ENCODE measurements around the gene AADACL4. TPM values are rescaled to one million over a fixed set of nuclear protein-coding genes. Genes with fewer than 3 reads are reported as not detected.

AADACL4 gene
- total RNA-seq, 1 donor from 2014 or later, result not detected

DNA sequence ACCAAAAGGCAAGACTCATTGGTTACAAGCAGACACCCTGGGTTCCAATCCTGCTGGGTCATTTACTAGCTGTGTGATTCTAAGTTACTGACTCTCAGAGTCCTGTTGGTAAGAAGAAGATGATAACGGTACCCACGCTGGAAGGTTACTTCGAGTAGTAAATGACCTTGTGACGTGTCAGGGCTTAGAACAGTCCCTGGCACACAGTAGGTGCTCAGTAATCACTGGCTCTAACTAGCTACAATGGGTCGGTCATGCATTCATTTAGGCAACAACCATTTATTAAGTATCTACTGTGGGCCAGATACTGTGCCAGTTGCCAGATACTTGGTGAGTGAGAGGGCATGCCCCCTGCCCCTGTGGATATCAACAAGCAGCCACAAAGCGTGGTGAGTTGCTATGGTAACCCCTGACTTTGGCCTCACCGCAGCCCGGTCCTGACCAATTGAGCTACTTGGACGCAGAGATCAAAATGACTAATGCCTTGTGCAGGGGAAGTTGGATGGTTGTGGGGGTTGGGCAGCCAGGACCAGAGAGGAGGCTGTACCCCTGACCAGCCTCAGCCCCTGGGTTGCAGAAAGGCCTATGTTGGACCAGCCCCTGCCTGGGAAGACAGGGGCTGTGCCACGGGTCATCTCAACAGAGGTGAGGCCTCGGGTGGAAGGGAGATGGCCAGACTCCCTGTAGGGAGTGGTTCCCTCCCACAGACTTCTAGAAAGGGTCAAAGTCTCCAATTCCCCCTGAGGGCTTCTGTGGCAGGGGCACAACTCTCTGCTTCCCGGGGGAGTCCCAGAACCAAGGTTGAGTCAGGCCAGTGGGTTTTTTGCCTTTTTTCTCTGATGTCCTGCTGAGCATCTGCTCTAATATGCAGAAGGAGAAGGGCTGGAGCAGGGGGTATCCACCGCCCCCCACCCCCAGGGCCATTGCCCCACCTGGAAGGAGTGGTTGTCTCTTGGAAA lies 41.9 kb upstream of the AADACL4 start:
- no peak for DNase-seq (ENCODE audit: low spot score)
- no peak overlapping the region for H3K27ac Mint-ChIP-seq (ENCODE audit: unreplicated experiment)
- no peaks in the 10 kb centered on the region for H3K9me3 Mint-ChIP-seq (ENCODE audit: low read depth)
- H3K4me3 Mint-ChIP-seq (ENCODE audit: unreplicated experiment), result no peak overlapping the region
- H3K4me1 Mint-ChIP-seq (ENCODE audit: low read depth), result peaks cover 26% of the 10 kb centered on the region
- H3K27me3 Mint-ChIP-seq (ENCODE audit: low read depth), result no peaks in the 10 kb centered on the region
- H3K36me3 Mint-ChIP-seq (ENCODE audit: low read depth), result peaks cover 2% of the 10 kb centered on the region
- TF ChIP-seq, protein P1, sequence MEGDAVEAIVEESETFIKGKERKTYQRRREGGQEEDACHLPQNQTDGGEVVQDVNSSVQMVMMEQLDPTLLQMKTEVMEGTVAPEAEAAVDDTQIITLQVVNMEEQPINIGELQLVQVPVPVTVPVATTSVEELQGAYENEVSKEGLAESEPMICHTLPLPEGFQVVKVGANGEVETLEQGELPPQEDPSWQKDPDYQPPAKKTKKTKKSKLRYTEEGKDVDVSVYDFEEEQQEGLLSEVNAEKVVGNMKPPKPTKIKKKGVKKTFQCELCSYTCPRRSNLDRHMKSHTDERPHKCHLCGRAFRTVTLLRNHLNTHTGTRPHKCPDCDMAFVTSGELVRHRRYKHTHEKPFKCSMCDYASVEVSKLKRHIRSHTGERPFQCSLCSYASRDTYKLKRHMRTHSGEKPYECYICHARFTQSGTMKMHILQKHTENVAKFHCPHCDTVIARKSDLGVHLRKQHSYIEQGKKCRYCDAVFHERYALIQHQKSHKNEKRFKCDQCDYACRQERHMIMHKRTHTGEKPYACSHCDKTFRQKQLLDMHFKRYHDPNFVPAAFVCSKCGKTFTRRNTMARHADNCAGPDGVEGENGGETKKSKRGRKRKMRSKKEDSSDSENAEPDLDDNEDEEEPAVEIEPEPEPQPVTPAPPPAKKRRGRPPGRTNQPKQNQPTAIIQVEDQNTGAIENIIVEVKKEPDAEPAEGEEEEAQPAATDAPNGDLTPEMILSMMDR (IDR thresholded peaks at IDR 0.05), result no peak

DNA sequence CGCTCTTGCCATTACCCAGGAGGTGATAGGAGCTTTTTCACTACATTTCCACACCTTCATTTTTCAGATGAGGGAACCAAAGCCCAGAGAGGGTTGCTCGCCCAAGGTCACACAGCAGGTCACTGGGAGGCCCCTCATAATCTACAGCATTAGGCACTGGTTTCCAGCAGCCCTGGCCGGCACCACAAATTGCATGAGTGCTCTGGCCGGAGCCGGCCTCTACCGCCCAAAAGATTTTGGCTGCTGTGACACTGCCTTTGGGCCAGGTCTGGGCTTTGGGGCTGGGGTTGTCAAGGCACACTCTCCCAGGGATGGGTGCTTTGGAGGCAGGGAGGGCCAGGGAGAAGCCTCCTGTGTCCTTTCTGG lies 41.2 kb upstream of the AADACL4 start:
- Mint-ChIP-seq H3K4me1 (ENCODE audit: low read depth) (peaks cover 20% of the 10 kb centered on the region), H3K9me3 (ENCODE audit: low read depth) (no peaks in the 10 kb centered on the region), H3K36me3 (ENCODE audit: low read depth) (peaks cover 2% of the 10 kb centered on the region), H3K27ac (ENCODE audit: unreplicated experiment) (no peak overlapping the region), H3K4me3 (ENCODE audit: unreplicated experiment) (no peak overlapping the region), H3K27me3 (ENCODE audit: low read depth) (no peaks in the 10 kb centered on the region)
- no peak for DNase-seq (ENCODE audit: low spot score)
- TF ChIP-seq, protein P1 (IDR thresholded peaks at IDR 0.05), result no peak

GRCh38 chr1:12603224-12603623 lies 40.7 kb upstream of the AADACL4 start:
- TF ChIP-seq, protein P1 (IDR thresholded peaks at IDR 0.05), result no peak
- no peaks in the 10 kb centered on the region for H3K9me3 Mint-ChIP-seq (ENCODE audit: low read depth)
- no peak overlapping the region for H3K27ac Mint-ChIP-seq (ENCODE audit: unreplicated experiment)
- H3K4me3 Mint-ChIP-seq (ENCODE audit: unreplicated experiment), result no peak overlapping the region
- H3K36me3 Mint-ChIP-seq (ENCODE audit: low read depth), result peaks cover 2% of the 10 kb centered on the region
- no peaks in the 10 kb centered on the region for H3K27me3 Mint-ChIP-seq (ENCODE audit: low read depth)
- no peak for DNase-seq (ENCODE audit: low spot score)
- peaks cover 15% of the 10 kb centered on the region for H3K4me1 Mint-ChIP-seq (ENCODE audit: low read depth)

GRCh38 chr1:12604114-12604874 lies 39.6 kb upstream of the AADACL4 start:
- H3K4me3 Mint-ChIP-seq (ENCODE audit: unreplicated experiment), result no peak overlapping the region
- TF ChIP-seq, protein P1 (IDR thresholded peaks at IDR 0.05), result no peak
- no peaks in the 10 kb centered on the region for H3K27me3 Mint-ChIP-seq (ENCODE audit: low read depth)
- no peak for DNase-seq (ENCODE audit: low spot score)
- no peak overlapping the region for H3K27ac Mint-ChIP-seq (ENCODE audit: unreplicated experiment)
- H3K9me3 Mint-ChIP-seq (ENCODE audit: low read depth), result no peaks in the 10 kb centered on the region
- peaks cover 2% of the 10 kb centered on the region for H3K36me3 Mint-ChIP-seq (ENCODE audit: low read depth)
- H3K4me1 Mint-ChIP-seq (ENCODE audit: low read depth), result peaks cover 14% of the 10 kb centered on the region

DNA sequence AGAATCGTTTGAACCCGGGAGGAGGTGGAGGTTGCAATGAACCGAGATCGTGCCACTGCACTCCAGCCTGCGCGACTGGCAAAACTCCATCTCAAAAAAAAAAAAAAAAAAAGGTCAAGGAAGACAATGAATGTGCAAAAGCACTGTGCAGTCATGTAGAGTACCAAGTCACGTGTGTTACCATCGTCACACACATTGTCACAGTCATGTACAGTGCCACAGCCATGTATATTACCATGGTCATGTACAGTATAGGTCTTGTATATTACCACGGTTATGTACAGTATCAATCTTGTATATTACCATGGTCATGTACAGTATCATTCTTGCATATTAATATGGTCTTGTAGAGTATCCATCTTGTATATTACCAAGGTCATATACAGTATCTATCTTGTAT lies 38.9 kb upstream of the AADACL4 start:
- DNase-seq (ENCODE audit: low spot score), result no peak
- Mint-ChIP-seq H3K4me3 (ENCODE audit: unreplicated experiment) (no peak overlapping the region), H3K36me3 (ENCODE audit: low read depth) (peaks cover 2% of the 10 kb centered on the region), H3K4me1 (ENCODE audit: low read depth) (peaks cover 14% of the 10 kb centered on the region), H3K27me3 (ENCODE audit: low read depth) (peaks cover 2% of the 10 kb centered on the region), H3K27ac (ENCODE audit: unreplicated experiment) (no peak overlapping the region), H3K9me3 (ENCODE audit: low read depth) (no peaks in the 10 kb centered on the region)
- TF ChIP-seq, protein P1 (IDR thresholded peaks at IDR 0.05), result no peak

All from chondrocyte (in vitro differentiated cells).